Common myeloid progenitor, CD34-positive (primary cell): ENCODE results near the gene EMILIN2.
A peak's percentile ranks its signal among the peaks of the same experiment; 100 is the strongest.

Experiments
- CTCF ChIA-PET: fragments of 350-600 bp; sonication (Branson Sonifier 250); formaldehyde crosslinking; loops from one replicate; lab custom pipeline; 2021; ENCODE audit warnings: antibody characterized with exemption; lab: Charles Lee
- POLR2A ChIA-PET: fragments of 350-600 bp; sonication (Branson Sonifier 250); formaldehyde crosslinking; loops from one replicate; lab custom pipeline; 2021; ENCODE audit warnings: antibody characterized with exemption; lab: Charles Lee
- DNase-seq, 3 donors: peaks; one replicate each; pipeline versions ENCODE4 v3.0.0 to v3.0.0-alpha.2; 2013
- H3K27ac ChIP-seq, 2 experiments: 1 replicate in 1 of 2; 2 replicates in 1 of 2; pipeline ENCODE4 v1.7.0; 2013; ENCODE audit warnings: inconsistent platforms in 2 of 2, low read length in 2 of 2, mild to moderate bottlenecking in 2 of 2, low read depth in 1 of 2, moderate library complexity in 1 of 2; ENCODE audit not compliant: severe bottlenecking in 2 of 2, insufficient read depth in 1 of 2, poor library complexity in 1 of 2
- H3K27me3 ChIP-seq, 5 experiments: replicated peaks in 2 of 5; 1 replicate in 3 of 5; 2 replicates in 2 of 5; pipeline versions ENCODE4 v1.6.1 to v1.7.0; 2013; ENCODE audit warnings: low read length in 4 of 5, mild to moderate bottlenecking in 2 of 5, moderate library complexity in 2 of 5, inconsistent platforms in 1 of 5; ENCODE audit not compliant: insufficient read depth in 5 of 5, control insufficient read depth in 4 of 5
- H3K36me3 ChIP-seq, 4 experiments: 1 replicate in 2 of 4; 2 replicates in 2 of 4; pipeline versions ENCODE4 v1.6.1 to v1.7.0; 2013; ENCODE audit warnings: low read length in 3 of 4, control low read depth in 1 of 4, mild to moderate bottlenecking in 1 of 4; ENCODE audit not compliant: control insufficient read depth in 4 of 4, insufficient read depth in 4 of 4
- H3K4me1 ChIP-seq, 4 experiments: 1 replicate in 3 of 4; 2 replicates in 1 of 4; pipeline versions ENCODE4 v1.6.1 to v1.7.1; 2013; ENCODE audit warnings: low read length in 3 of 4, mild to moderate bottlenecking in 3 of 4, control low read depth in 1 of 4, inconsistent platforms in 1 of 4, moderate library complexity in 1 of 4; ENCODE audit not compliant: control insufficient read depth in 4 of 4, insufficient read depth in 4 of 4; ENCODE audit errors: control extremely low read depth in 1 of 4
- H3K4me3 ChIP-seq, 7 experiments: 1 replicate in 4 of 7; 2 replicates in 3 of 7; pipeline versions ENCODE4 v1.5.1 to v1.7.0; 2013; ENCODE audit warnings: mild to moderate bottlenecking in 7 of 7, low read length in 6 of 7, moderate library complexity in 6 of 7, inconsistent platforms in 2 of 7, low read depth in 2 of 7, control low read depth in 1 of 7; ENCODE audit not compliant: insufficient read depth in 4 of 7, control insufficient read depth in 1 of 7; ENCODE audit errors: extremely low read depth in 1 of 7
- H3K9me3 ChIP-seq, 5 experiments: 1 replicate in 4 of 5; 2 replicates in 1 of 5; pipeline versions ENCODE4 v1.6.1 to v1.7.1; 2013; ENCODE audit warnings: low read length in 4 of 5, mild to moderate bottlenecking in 2 of 5, inconsistent platforms in 1 of 5, low read depth in 1 of 5, moderate library complexity in 1 of 5; ENCODE audit not compliant: control insufficient read depth in 4 of 5, insufficient read depth in 2 of 5; ENCODE audit errors: control extremely low read depth in 1 of 5
- WGBS: methylation state at CpG from one replicate; pipeline ENCODE4 v1.1.5; 2013; ENCODE audit not compliant: insufficient coverage; 5-methylcytosine and 5-hydroxymethylcytosine counted together

Gene EMILIN2

DNA sequence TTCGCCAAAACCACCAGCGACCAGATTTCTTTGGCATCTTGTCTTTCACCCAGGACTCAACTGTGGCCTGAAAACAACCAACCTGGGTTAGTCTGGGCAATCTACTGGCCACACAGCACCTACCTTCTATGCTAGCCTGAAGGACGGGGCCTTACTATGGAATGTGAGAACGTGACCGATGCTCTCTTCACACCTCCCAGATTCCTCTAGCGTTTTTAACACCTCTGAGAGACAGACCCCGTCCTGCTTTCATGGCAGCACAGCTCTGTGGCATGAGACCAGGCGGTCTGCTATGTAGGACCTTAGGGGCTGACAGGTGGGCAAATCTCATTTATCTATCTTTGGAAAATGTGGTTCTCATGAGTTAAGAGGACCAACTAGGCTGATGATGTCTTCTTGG lies 80.9 kb downstream of the EMILIN2 start:
- DNase-seq: no peak
- CTCF ChIA-PET: interaction anchor here (0.7 to 3.1 kb wide), 6 partner anchors 12 to 318 kb away, joined by 3 to 13 read pairs (median 4); no protein-coding TSS in a partner anchor
- no peaks in the 10 kb centered on the region for H3K9me3 ChIP-seq
- 97% methylated on average over 8 of the region's 8 CpGs for WGBS
- no peak overlapping the region for H3K27ac ChIP-seq
- peaks cover 0 to 5% (median 0%) of the 10 kb centered on the region in 4 experiments for H3K4me1 ChIP-seq
- H3K27me3 ChIP-seq: no peaks in the 10 kb centered on the region
- H3K4me3 ChIP-seq: no peak overlapping the region
- H3K36me3 ChIP-seq: peaks cover 21 to 86% (median 63%) of the 10 kb centered on the region in 4 experiments
- POLR2A ChIA-PET: no interaction called here

DNA sequence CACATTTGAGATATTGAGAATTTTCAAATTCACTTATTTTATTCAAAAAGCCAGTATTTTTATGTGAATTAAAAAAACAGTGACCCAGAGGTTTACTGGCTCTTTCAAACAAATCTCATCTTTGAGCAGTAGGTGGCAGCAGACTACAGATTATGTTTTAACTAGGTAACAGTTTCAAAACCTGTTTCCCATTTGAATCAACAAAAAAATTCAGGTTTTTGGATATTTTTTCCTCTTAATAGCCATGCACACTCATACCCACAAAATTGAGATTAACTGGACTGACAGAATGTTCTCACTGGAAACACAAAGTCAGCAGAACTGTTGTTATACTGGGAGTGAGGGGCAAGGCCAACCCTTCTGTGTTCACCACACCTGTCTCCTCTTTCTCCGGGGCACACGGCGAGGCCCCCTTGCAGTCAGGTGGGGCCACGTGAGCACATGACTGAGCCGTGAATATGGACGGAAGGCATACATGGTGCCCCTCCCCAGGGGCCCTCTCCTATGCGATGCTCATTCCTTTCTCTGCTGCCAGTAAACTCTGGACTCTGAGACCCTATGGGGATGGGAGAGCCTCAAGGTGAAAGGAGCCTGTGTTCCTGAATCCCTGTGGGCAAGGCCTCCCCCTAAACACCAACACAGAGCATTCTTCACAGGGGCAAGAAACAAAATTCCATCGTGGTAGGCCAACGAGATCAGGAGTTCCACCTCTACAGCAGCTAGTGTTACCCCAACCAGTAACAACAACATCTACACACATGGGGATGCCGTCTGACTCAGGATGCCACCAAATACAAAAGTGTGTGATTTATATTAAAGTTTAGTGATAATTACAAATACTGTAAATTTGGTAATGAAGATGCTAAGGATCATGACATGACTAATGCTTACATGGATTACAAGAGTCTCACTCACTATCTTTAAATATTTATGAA lies 85.7 kb downstream of the EMILIN2 start:
- H3K4me3 ChIP-seq: no peak overlapping the region
- H3K4me1 ChIP-seq: peaks cover 0 to 7% (median 0%) of the 10 kb centered on the region in 4 experiments
- H3K27ac ChIP-seq: no peak overlapping the region
- peaks cover 15 to 80% (median 50%) of the 10 kb centered on the region in 4 experiments for H3K36me3 ChIP-seq
- no peaks in the 10 kb centered on the region for H3K27me3 ChIP-seq
- no peaks in the 10 kb centered on the region for H3K9me3 ChIP-seq
- DNase-seq: peak; percentile 68 to 88 (median 79)
- WGBS: 65% methylated on average over 6 of the region's 10 CpGs
- POLR2A ChIA-PET: interaction anchor here (1.0 kb wide), 1 partner anchor 192 kb away, joined by 3 read pairs; no protein-coding TSS in a partner anchor
- CTCF ChIA-PET: interaction anchor here (0.6 to 8.6 kb wide), 28 partner anchors 8 to 630 kb away, joined by 3 to 64 read pairs (median 3); partner anchors contain the start of genes MYL12A and MYOM1

DNA sequence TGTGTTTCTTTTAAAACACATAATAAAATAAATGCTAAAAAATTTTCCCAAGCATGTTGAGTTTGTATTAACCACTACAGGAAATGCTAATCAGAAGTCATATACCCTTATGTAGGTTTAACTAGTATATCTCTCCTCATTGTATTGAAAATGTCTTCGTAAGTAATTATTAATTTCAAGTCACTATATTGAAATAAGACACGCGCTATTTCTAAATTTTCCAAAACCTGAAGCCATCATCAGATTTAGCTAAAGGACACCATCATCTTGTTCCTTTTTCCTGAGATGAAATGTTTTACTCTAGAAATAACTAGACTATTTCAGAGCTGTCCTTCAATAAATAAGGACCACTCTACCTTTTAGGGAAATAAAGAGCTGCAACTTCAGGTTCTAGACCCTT lies 87.2 kb downstream of the EMILIN2 start:
- DNase-seq: no peak
- Histone ChIP-seq H3K4me3 (no peak overlapping the region), H3K4me1 (peaks cover 0 to 7% (median 0%) of the 10 kb centered on the region in 4 experiments), H3K27ac (peak overlapping the region in 1 of 2 experiments; percentile 40), H3K36me3 (peaks cover 21 to 79% (median 50%) of the 10 kb centered on the region in 4 experiments), H3K27me3 (no peaks in the 10 kb centered on the region), H3K9me3 (no peaks in the 10 kb centered on the region)
- POLR2A ChIA-PET: no interaction called here
- WGBS: no CpG with 5 or more reads among the region's 3 CpGs
- CTCF ChIA-PET: interaction anchor here (0.8 to 8.6 kb wide), 17 partner anchors 10 to 341 kb away, joined by 3 to 64 read pairs (median 4); partner anchors contain the start of gene MYL12A

DNA sequence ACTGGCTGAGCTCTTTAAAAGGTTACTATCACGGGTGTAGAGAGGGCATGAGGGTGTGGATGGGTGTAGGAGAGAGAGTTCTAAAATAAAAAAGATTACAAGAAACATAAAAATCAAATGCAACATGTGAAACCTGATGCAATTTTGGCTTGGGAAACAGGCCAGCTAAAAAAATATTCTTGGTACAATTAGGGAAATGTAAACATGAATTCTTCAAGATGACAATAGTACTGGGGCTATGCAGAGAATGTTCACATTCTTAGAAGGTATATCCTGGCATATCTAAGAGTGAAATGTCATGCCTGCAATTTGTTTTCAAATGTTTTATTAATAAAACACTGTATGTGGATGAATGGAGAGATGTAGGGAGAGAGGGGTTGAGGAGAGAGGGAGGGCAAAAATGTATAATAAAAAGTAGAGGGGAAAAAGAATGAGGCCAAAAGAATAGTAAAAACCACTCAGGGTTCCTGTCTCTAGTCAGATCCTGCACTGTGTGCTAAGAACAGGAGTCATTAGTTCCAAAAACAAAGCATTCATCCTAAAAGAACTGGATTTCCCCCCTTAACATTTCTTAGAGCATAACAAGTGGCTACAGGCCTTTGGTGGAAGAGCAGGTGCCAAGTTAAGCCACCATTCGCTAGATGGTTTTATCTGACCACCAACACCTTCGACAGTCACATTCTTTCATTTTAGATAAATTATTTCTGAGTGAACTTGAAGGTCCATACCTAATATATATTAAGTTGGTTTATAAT lies 88.8 kb downstream of the EMILIN2 start:
- DNase-seq: peak in 1 of 3 donors; percentile 17
- H3K27me3 ChIP-seq: no peaks in the 10 kb centered on the region
- no peak overlapping the region for H3K27ac ChIP-seq
- H3K36me3 ChIP-seq: peaks cover 21 to 79% (median 51%) of the 10 kb centered on the region in 4 experiments
- no peak overlapping the region for H3K4me3 ChIP-seq
- peaks cover 0 to 3% (median 0%) of the 10 kb centered on the region in 4 experiments for H3K4me1 ChIP-seq
- CTCF ChIA-PET: interaction anchor here (0.6 to 8.6 kb wide), 5 partner anchors 9 to 310 kb away, joined by 3 to 64 read pairs (median 3); partner anchors contain the start of gene MYL12A
- POLR2A ChIA-PET: no interaction called here
- no peaks in the 10 kb centered on the region for H3K9me3 ChIP-seq
- no CpG with 5 or more reads among the region's 3 CpGs for WGBS

DNA sequence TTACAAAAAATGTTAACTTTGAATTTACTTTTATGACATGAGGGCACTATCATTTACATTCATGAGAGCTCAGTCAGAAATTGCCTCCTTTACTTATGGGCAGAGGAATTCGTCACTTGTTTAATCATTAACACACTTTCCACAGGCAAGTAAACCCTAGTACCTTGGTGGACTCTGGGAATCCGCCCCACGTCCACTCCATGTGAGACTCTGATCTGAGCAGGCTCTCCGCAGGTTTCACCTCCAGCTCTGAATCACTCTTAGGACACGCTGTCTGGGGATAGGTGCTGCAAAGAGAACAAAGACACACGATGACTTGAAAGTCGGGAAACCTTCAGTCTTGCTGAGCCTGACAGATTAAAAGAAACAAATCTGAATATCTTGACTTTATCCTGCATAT lies 92.5 kb downstream of the EMILIN2 start:
- no peak for DNase-seq
- Histone ChIP-seq H3K27ac (no peak overlapping the region), H3K36me3 (peaks cover 21 to 57% (median 35%) of the 10 kb centered on the region in 4 experiments), H3K9me3 (no peaks in the 10 kb centered on the region), H3K27me3 (no peaks in the 10 kb centered on the region), H3K4me3 (no peak overlapping the region), H3K4me1 (no peaks in the 10 kb centered on the region)
- WGBS: 95% methylated on average over 7 of the region's 7 CpGs
- POLR2A ChIA-PET: no interaction called here
- CTCF ChIA-PET: interaction anchor here (1.2 to 2.7 kb wide), 2 partner anchors 8 to 123 kb away, joined by 3 to 13 read pairs; no protein-coding TSS in a partner anchor

DNA sequence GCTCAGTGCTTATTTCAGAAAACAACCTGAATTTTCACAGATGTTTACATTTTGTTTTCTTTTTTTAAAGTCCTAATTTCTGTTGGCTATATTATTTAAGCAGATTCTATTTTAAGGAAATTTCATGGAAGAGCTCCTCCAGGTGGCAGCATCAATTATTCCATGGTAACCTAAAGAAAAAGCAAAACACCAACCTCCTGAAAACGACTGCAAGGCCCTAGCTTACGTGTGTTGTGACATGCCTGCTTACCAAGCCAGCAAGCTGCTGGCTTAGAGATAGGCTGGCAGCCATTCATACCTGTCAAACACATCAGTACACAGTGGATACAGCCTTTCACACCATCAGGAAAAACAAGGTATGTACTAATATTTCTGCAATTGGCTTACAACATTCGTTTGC lies 101.2 kb downstream of the EMILIN2 start:
- peak; percentile 47 to 71 (median 59) for DNase-seq
- CTCF ChIA-PET: interaction anchor here (0.8 to 4.3 kb wide), 21 partner anchors 10 to 298 kb away, joined by 3 to 46 read pairs (median 5); no protein-coding TSS in a partner anchor
- H3K27ac ChIP-seq: no peak overlapping the region
- 0% methylated on average over 1 of the region's 3 CpGs for WGBS
- no peaks in the 10 kb centered on the region for H3K27me3 ChIP-seq
- no peak overlapping the region for H3K4me3 ChIP-seq
- H3K4me1 ChIP-seq: peaks cover 0 to 5% (median 0%) of the 10 kb centered on the region in 4 experiments
- H3K9me3 ChIP-seq: no peaks in the 10 kb centered on the region
- peaks cover 18 to 50% (median 42%) of the 10 kb centered on the region in 4 experiments for H3K36me3 ChIP-seq
- POLR2A ChIA-PET: interaction anchor here (1.0 kb wide), 1 partner anchor 38 kb away, joined by 3 read pairs; no protein-coding TSS in a partner anchor
